Thyroid gland (tissue), 4 donors: ENCODE data around the gene CCL5. TPM values are rescaled to one million over a fixed set of nuclear protein-coding genes. Genes with fewer than 3 reads are reported as not detected.

Experiments
- DNase-seq, 2 donors: peaks; one replicate each; pipeline ENCODE4 v3.0.0-alpha.2; 2019
- H3K27ac ChIP-seq, 3 donors: fragments of 200-600 bp; sonication (generic); 1 replicate in 2 of 3; 2 replicates in 1 of 3; pipeline ENCODE4 v1.5.1; 2016 to 2019; ENCODE audit warnings: mild to moderate bottlenecking in 1 of 3, moderate library complexity in 1 of 3
- H3K27me3 ChIP-seq: fragments of 200-600 bp; sonication (generic); one replicate; pipeline ENCODE4 v1.5.1; 2019
- H3K36me3 ChIP-seq, 2 donors: fragments of 200-600 bp; sonication (generic); one replicate each; pipeline ENCODE4 v1.5.1; 2016 to 2019
- H3K4me1 ChIP-seq, 2 donors: fragments of 200-600 bp; sonication (generic); one replicate each; pipeline ENCODE4 v1.5.1; 2017 to 2019
- H3K4me3 ChIP-seq, 3 donors: fragments of 200-600 bp; sonication (generic); replicated peaks in 1 of 3; 1 replicate in 2 of 3; 2 replicates in 1 of 3; pipeline ENCODE4 v1.5.1; 2016; ENCODE audit warnings: mild to moderate bottlenecking in 1 of 3
- H3K9me3 ChIP-seq: fragments of 200-600 bp; sonication (generic); one replicate; pipeline ENCODE4 v1.5.1; 2017
- POLR2A ChIP-seq, 2 donors: fragments of 450-650 bp; IDR thresholded peaks; one replicate each; pipeline ENCODE4 v1.6.1; 2017; ENCODE audit warnings: antibody characterized with exemption in 2 of 2, mild to moderate bottlenecking in 2 of 2, moderate library complexity in 1 of 2
- WGBS, 2 donors: methylation state at CpG; one replicate each; pipeline ENCODE4 v1.1.5; 2017; 5-methylcytosine and 5-hydroxymethylcytosine counted together
- intact Hi-C: fragments of 100-400 bp; cut with DNase I; formaldehyde crosslinking; loops from one replicate; pipeline ENCODE4 v1.15.1; 2023
- total RNA-seq, 4 donors: library from RNA; depleted of rRNA; stranded (reverse); fragments of >200 nt; gene quantifications; one replicate each; pipeline ENCODE4 v1.2.3, GENCODE V29; 2016
- TF ChIP-seq, protein P1 (sequence below), 6 experiments: fragments of 200-600 bp in 3 of 6; fragments of 450-650 bp in 3 of 6; sonication (generic) in 3 of 6; IDR thresholded peaks; one replicate each; pipeline ENCODE4 v1.5.1; 2016 to 2019; ENCODE audit warnings: antibody characterized with exemption in 6 of 6, mild to moderate bottlenecking in 2 of 6, inconsistent platforms in 1 of 6, moderate library complexity in 1 of 6

Gene CCL5
- total RNA-seq, 4 donors from 2014 or later = 2.1 to 5.3 (median 3.8) TPM

DNA sequence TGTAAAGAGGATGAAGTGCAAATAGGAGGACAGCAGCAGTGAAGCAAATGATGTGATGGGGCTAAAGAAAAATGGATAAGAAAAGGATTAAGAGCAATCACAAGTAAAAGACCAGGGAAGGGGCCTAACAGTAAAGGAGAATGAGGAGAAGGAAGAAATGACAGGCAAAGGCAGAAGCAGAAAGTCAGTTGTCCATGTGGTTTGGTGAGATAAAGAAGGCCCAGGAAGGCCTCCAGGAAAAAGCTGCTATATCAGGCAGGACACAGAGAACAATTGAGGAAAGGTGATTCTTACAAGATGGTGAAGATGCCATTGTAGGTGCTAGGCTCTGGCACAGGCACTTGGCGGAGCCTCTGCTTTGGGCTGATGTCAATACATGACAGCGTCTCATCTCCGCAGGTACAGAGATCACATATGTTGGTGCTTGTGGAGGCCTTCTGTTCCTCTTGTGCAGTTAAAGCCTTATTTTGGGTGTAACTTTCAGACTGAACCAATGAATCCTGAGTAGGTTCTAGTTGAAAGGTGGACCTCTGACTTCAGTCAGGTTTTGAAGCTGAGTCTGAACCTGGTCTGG is 32.3 kb upstream of the CCL5 start:
- 96 to 97% methylated on average over 3 of the region's 3 CpGs for WGBS, 2 donors
- TF ChIP-seq, protein P1, sequence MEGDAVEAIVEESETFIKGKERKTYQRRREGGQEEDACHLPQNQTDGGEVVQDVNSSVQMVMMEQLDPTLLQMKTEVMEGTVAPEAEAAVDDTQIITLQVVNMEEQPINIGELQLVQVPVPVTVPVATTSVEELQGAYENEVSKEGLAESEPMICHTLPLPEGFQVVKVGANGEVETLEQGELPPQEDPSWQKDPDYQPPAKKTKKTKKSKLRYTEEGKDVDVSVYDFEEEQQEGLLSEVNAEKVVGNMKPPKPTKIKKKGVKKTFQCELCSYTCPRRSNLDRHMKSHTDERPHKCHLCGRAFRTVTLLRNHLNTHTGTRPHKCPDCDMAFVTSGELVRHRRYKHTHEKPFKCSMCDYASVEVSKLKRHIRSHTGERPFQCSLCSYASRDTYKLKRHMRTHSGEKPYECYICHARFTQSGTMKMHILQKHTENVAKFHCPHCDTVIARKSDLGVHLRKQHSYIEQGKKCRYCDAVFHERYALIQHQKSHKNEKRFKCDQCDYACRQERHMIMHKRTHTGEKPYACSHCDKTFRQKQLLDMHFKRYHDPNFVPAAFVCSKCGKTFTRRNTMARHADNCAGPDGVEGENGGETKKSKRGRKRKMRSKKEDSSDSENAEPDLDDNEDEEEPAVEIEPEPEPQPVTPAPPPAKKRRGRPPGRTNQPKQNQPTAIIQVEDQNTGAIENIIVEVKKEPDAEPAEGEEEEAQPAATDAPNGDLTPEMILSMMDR (IDR thresholded peaks at IDR 0.05) = no peak
- no peak for TF ChIP-seq POLR2A (IDR thresholded peaks at IDR 0.05)
- DNase-seq = no peak
- Histone ChIP-seq H3K27ac (no peak overlapping the region), H3K4me3 (no peak overlapping the region), H3K9me3 (no peaks in the 10 kb centered on the region), H3K27me3 (no peaks in the 10 kb centered on the region), H3K36me3 (no peaks in the 10 kb centered on the region), H3K4me1 (no peaks in the 10 kb centered on the region)
- intact Hi-C loops = no loop called here

DNA sequence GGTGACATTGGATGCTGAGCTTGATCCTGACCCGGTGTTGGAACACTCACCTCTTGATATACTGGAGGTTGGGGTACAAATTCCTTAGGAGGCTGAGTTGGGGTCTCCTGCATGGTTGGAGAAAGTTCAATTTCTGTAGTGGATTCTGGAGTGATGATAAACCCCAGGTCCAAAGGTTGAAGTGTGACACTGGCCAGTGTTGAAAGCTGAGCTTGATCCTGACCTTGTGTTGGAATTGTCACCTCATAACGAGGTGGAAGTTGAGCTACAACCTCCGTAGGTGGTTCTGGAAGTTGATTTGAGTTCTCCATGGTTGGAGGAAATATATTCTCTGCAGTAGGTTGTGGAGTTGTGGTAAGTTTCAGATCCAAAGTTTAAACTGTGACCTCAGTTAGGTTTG is 29.2 kb upstream of the CCL5 start:
- TF ChIP-seq POLR2A (IDR thresholded peaks at IDR 0.05) = no peak
- no peak for DNase-seq
- 83 to 86% methylated on average over 3 of the region's 3 CpGs for WGBS, 2 donors
- H3K9me3 ChIP-seq = no peaks in the 10 kb centered on the region
- no peak overlapping the region for H3K4me3 ChIP-seq
- H3K4me1 ChIP-seq = no peaks in the 10 kb centered on the region
- intact Hi-C loops = no loop called here
- no peak overlapping the region for H3K27ac ChIP-seq
- H3K36me3 ChIP-seq = no peaks in the 10 kb centered on the region
- no peaks in the 10 kb centered on the region for H3K27me3 ChIP-seq

DNA sequence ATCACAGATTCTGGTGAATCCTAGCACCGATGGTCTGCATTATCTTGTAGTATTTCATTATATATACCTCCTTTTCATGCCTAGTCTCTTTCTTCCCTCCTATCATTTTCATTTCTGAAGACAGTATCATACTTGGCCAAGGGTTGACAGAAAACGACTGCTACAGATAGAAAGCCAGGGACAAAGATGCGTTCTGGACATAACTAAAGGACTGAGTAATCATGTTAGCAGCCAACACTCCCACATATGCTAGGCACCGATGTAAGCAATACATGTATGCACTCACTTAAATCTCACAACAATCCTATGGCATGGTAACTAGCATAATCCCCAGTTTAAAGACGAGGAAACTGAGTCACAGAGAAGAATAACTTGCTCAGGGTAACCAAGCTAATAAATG is 27.5 kb upstream of the CCL5 start:
- intact Hi-C loops = no loop called here
- H3K27me3 ChIP-seq = no peaks in the 10 kb centered on the region
- 79 to 87% methylated on average over 5 of the region's 5 CpGs for WGBS, 2 donors
- no peak overlapping the region for H3K27ac ChIP-seq
- no peaks in the 10 kb centered on the region for H3K4me1 ChIP-seq
- H3K4me3 ChIP-seq = no peak overlapping the region
- no peak for TF ChIP-seq POLR2A (IDR thresholded peaks at IDR 0.05)
- TF ChIP-seq, protein P1 (IDR thresholded peaks at IDR 0.05) = no peak
- no peak for DNase-seq
- no peaks in the 10 kb centered on the region for H3K36me3 ChIP-seq
- H3K9me3 ChIP-seq = no peaks in the 10 kb centered on the region

DNA sequence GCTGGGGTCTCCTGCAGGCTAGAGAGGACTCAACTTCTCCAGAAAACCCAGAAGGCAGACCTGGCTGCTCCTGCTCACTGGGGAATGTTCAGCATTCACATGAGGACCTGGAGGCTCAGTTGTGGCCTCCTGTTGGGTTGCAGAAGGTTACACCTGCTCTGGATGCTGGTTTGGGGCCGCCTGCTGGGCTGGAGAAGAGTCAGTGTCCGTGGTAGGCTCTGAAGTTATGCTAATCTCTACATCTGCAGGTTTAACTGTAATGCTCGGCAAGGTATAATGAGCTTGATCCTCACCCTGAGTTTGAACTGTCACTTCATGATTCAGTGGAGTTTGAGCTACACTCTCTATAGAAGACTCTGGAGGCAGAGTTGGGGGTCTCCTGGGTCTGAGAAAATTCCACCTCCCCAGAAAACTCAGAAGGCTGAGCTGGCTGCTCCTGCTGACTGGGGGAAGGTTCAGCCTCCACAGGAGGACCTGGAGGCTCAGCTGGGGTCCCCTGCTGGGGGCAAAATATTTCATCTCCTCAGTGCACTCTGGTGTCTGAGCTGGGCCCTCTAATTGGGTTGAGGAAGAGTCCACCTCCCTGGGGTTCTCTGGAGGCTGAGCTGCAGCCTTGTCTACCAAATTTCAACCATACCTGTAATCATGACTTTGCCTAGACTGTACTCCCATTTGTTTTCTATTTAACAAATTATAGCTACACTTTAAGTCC is 26.9 kb upstream of the CCL5 start:
- Histone ChIP-seq H3K36me3 (no peaks in the 10 kb centered on the region), H3K27ac (no peak overlapping the region), H3K9me3 (no peaks in the 10 kb centered on the region), H3K4me3 (no peak overlapping the region), H3K4me1 (no peaks in the 10 kb centered on the region), H3K27me3 (no peaks in the 10 kb centered on the region)
- intact Hi-C loops = no loop called here
- 52 to 63% methylated on average over 3 of the region's 3 CpGs for WGBS, 2 donors
- no peak for DNase-seq
- TF ChIP-seq POLR2A (IDR thresholded peaks at IDR 0.05) = no peak
- TF ChIP-seq, protein P1 (IDR thresholded peaks at IDR 0.05) = no peak

DNA sequence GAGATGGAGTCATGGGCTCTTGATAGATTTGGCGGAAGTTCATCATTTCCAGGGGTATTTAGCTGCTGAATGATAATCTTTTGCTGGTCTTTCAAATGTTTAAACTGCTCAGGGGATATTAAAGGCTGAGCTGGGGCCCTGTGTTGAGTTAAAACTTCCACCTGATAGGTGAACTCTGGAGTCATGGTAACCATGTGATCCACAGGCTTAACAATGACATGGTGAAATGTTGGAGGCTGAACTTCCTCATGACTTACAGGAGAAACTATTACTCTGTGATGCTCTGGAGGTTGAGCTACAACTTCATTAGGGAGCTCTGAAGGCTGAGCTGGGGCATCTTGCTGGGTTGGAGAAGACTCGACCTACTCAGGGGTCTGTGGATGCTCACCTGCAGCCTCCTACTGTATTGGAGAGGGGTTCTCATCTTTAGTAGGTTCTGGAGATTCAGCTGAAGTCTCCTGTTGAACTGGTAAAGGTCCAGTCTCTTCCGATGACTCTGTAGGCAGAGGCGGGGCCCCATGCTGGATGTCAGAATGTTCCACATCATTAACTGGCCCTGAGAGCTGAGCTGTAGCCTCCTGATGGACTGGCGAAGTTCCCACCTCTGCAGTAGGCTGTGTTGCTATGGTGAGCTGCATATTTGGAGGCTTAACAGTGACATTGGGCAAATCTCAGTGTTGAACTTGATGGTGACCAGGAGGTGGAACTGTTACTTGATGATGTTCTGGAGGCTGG is 26.2 kb upstream of the CCL5 start:
- no peak overlapping the region for H3K4me3 ChIP-seq
- H3K27me3 ChIP-seq = no peaks in the 10 kb centered on the region
- DNase-seq = no peak
- H3K27ac ChIP-seq = no peak overlapping the region
- H3K9me3 ChIP-seq = no peaks in the 10 kb centered on the region
- no peaks in the 10 kb centered on the region for H3K36me3 ChIP-seq
- no peaks in the 10 kb centered on the region for H3K4me1 ChIP-seq
- 85 to 91% methylated on average over 3 to 5 of the region's 5 CpGs for WGBS, 2 donors
- no peak for TF ChIP-seq POLR2A (IDR thresholded peaks at IDR 0.05)
- TF ChIP-seq, protein P1 (IDR thresholded peaks at IDR 0.05) = no peak
- intact Hi-C loops = no loop called here
